Hepatic stellate cell (primary cell): ENCODE results near the gene RHCG.
A peak's percentile ranks its signal among the peaks of the same experiment; 100 is the strongest.
"Not testable (repeated sequence)": the region's sequence is repeated elsewhere in the genome, so short reads cannot be mapped to it uniquely, and the experiment has no call there.

Experiments
- DNase-seq: peaks from one replicate; pipeline ENCODE4 v3.0.0; 2011; ENCODE audit warnings: low spot score

The RHCG gene

GRCh38 chr15:89477411-89478242, 18.8 kb downstream of the RHCG start:
- DNase-seq, result no peak

- no peak for DNase-seq
Observed at GRCh38 chr15:89475661-89476060, 20.7 kb downstream of the RHCG start.

- DNase-seq, result peak; percentile 78
Observed at GRCh38 chr15:89472785-89473256, 23.6 kb downstream of the RHCG start.

- DNase-seq, result no peak
Observed at GRCh38 chr15:89469426-89470096, 26.8 kb downstream of the RHCG start.

GRCh38 chr15:89468813-89469212, 27.6 kb downstream of the RHCG start:
- not testable (repeated sequence) for DNase-seq

GRCh38 chr15:89463113-89463512, 33.3 kb downstream of the RHCG start:
- no peak for DNase-seq

GRCh38 chr15:89462198-89462912, 34.0 kb downstream of the RHCG start:
- DNase-seq, result no peak

- no peak for DNase-seq
Observed at GRCh38 chr15:89461386-89461785, 35.0 kb downstream of the RHCG start.

- no peak for DNase-seq
Observed at GRCh38 chr15:89460048-89460447, 36.3 kb downstream of the RHCG start.

- no peak for DNase-seq
Observed at GRCh38 chr15:89459271-89460038, 36.9 kb downstream of the RHCG start.

- no peak for DNase-seq
Observed at GRCh38 chr15:89458440-89458839, 37.9 kb downstream of the RHCG start.

GRCh38 chr15:89457086-89457485, 39.3 kb downstream of the RHCG start:
- peak; percentile 56 for DNase-seq

- DNase-seq, result no peak
Observed at GRCh38 chr15:89455535-89455934, 40.8 kb downstream of the RHCG start.

- DNase-seq, result no peak
Observed at GRCh38 chr15:89452330-89452836, 44.0 kb downstream of the RHCG start.

- DNase-seq, result no peak
Observed at GRCh38 chr15:89451846-89452245, 44.5 kb downstream of the RHCG start.

- no peak for DNase-seq
Observed at GRCh38 chr15:89450076-89451006, 46.0 kb downstream of the RHCG start.

- DNase-seq, result no peak
Observed at GRCh38 chr15:89448825-89449224, 47.6 kb downstream of the RHCG start.

- no peak for DNase-seq
Observed at GRCh38 chr15:89447676-89448075, 48.7 kb downstream of the RHCG start.

GRCh38 chr15:89446255-89446891, 50.0 kb downstream of the RHCG start:
- no peak for DNase-seq

GRCh38 chr15:89445518-89445917, 50.9 kb downstream of the RHCG start:
- DNase-seq, result no peak
